CD4-positive, alpha-beta T cell treated with Interleukin-17A for 4 hours (primary cell): ENCODE measurements around the gene TAS1R1.
"Not testable (repeated sequence)": the region's sequence is repeated elsewhere in the genome, so short reads cannot be mapped to it uniquely, and the experiment has no call there.

Experiments used
- DNase-seq: peaks from one replicate; pipeline ENCODE4 v3.0.0-alpha.2; 2020; ENCODE audit warnings: mixed read lengths

TAS1R1 gene

GRCh38 chr1:6592441-6592840, 37.3 kb downstream of the TAS1R1 start:
- DNase-seq, result no peak

- DNase-seq, result no peak
These were observed 37.9 kb downstream of the TAS1R1 start for GRCh38 chr1:6592865-6593593.

- no peak for DNase-seq
These were observed 38.7 kb downstream of the TAS1R1 start for GRCh38 chr1:6593810-6594209.

GRCh38 chr1:6594977-6595740, 40.1 kb downstream of the TAS1R1 start:
- DNase-seq, result no peak

GRCh38 chr1:6596351-6596750, 41.2 kb downstream of the TAS1R1 start:
- no peak for DNase-seq

GRCh38 chr1:6596886-6597776, 42.0 kb downstream of the TAS1R1 start:
- DNase-seq, result no peak

- no peak for DNase-seq
These were observed 42.6 kb downstream of the TAS1R1 start for GRCh38 chr1:6597777-6598131.

- DNase-seq, result peak; percentile 71
These were observed 44.3 kb downstream of the TAS1R1 start for GRCh38 chr1:6599141-6599975.

- not testable (repeated sequence) for DNase-seq
These were observed 44.9 kb downstream of the TAS1R1 start for GRCh38 chr1:6599991-6600390.

GRCh38 chr1:6600410-6601048, 45.4 kb downstream of the TAS1R1 start:
- DNase-seq, result no peak

GRCh38 chr1:6601049-6601922, 46.2 kb downstream of the TAS1R1 start:
- DNase-seq, result peak; percentile 82

- DNase-seq, result peak; percentile 54
These were observed 47.0 kb downstream of the TAS1R1 start for GRCh38 chr1:6601923-6602668.

GRCh38 chr1:6602669-6603237, 47.6 kb downstream of the TAS1R1 start, which contains the start of gene KLHL21:
Gene KLHL21 (minus strand): TSS chr1:6602869. CDS start chr1:6602817, 52 bp downstream.
- peak; percentile 94 for DNase-seq

GRCh38 chr1:6603238-6603914, 48.3 kb downstream of the TAS1R1 start:
- peak; percentile 65 for DNase-seq

- DNase-seq, result peak; percentile 42
These were observed 48.9 kb downstream of the TAS1R1 start for GRCh38 chr1:6603915-6604558.

GRCh38 chr1:6612641-6613360, 57.7 kb downstream of the TAS1R1 start:
- DNase-seq, result no peak

- peak; percentile 100 for DNase-seq
These were observed 58.4 kb downstream of the TAS1R1 start, which contains the start of gene PHF13 for GRCh38 chr1:6613361-6614018. Gene PHF13 (plus strand): TSS chr1:6613731. CDS start chr1:6614067, 336 bp downstream.
